PC-3 (cell line): ENCODE data around the gene PODXL2.

Source experiments
- EZH2 ChIP-seq: fragments of 300-600 bp; sonication (generic); IDR thresholded peaks from one replicate; pipeline ENCODE4 v1.6.1; 2017; ENCODE audit warnings: antibody characterized with exemption, mild to moderate bottlenecking, low read length; ENCODE audit not compliant: unreplicated experiment
- TF ChIP-seq, protein P1 (sequence below): fragments of 300-600 bp; sonication (generic); conservative IDR thresholded peaks from 2 replicates; pipeline ENCODE4 v1.5.1; 2017; ENCODE audit warnings: antibody characterized with exemption, low read depth, mild to moderate bottlenecking, low read length

DNA sequence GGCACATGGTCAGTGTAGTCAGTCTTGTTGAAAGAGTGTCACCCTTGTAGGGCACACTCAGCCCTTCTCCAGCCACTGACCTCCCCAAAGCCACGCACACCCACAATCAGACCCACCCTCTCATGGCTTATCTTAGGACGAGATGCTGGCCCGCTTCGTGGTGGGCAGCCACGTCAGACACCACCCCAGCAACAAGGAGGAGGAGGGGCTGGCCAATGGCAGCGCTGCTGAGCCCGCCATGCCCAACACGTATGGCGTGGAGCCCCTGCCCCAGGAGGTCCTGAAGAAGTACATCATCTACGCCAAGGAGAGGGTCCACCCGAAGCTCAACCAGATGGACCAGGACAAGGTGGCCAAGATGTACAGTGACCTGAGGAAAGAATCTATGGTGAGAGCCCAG lies 10.1 kb upstream of the PODXL2 start:
- TF ChIP-seq, protein P1, sequence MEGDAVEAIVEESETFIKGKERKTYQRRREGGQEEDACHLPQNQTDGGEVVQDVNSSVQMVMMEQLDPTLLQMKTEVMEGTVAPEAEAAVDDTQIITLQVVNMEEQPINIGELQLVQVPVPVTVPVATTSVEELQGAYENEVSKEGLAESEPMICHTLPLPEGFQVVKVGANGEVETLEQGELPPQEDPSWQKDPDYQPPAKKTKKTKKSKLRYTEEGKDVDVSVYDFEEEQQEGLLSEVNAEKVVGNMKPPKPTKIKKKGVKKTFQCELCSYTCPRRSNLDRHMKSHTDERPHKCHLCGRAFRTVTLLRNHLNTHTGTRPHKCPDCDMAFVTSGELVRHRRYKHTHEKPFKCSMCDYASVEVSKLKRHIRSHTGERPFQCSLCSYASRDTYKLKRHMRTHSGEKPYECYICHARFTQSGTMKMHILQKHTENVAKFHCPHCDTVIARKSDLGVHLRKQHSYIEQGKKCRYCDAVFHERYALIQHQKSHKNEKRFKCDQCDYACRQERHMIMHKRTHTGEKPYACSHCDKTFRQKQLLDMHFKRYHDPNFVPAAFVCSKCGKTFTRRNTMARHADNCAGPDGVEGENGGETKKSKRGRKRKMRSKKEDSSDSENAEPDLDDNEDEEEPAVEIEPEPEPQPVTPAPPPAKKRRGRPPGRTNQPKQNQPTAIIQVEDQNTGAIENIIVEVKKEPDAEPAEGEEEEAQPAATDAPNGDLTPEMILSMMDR = no peak
- TF ChIP-seq EZH2 = no peak
